OCI-LY1 (cell line): ENCODE results near the gene ACTR5.

ENCODE experiments used
- CTCF ChIP-seq: fragments of 200-600 bp; sonication (generic), shearing (Covaris generic); IDR thresholded peaks from 2 replicates; pipeline ENCODE4 v1.5.1; 2017; ENCODE audit warnings: mild to moderate bottlenecking, antibody characterized with exemption, low read length, moderate library complexity, mixed read lengths
- EZH2 ChIP-seq: fragments of 200-600 bp; sonication (generic), shearing (Covaris generic); IDR thresholded peaks from 2 replicates; pipeline ENCODE4 v1.8.0; 2017; ENCODE audit warnings: borderline replicate concordance, mixed run types, mild to moderate bottlenecking, antibody characterized with exemption, low read length, moderate library complexity, mixed read lengths

GRCh38 chr20:38800882-38801281, 52.6 kb downstream of the ACTR5 start:
- TF ChIP-seq CTCF = no peak
- TF ChIP-seq EZH2 = no peak
